IMR-90 (cell line): Measurements from ENCODE around the gene DNASE1L1.

Source experiments
- BHLHE40 ChIP-seq: fragments of 150-350 bp; IDR thresholded peaks from 2 replicates; pipeline ENCODE4 v1.6.1; 2016; ENCODE audit warnings: mild to moderate bottlenecking, low read depth, low read length
- RAD21 ChIP-seq: IDR thresholded peaks from 2 replicates; pipeline ENCODE4 v1.6.1; 2012; ENCODE audit warnings: low read length, improper control_type of control experiment
- TF ChIP-seq, protein P1 (sequence below): conservative IDR thresholded peaks from 2 replicates; pipeline ENCODE4 v1.5.1; 2012; ENCODE audit warnings: mild to moderate bottlenecking, low read depth, low read length, improper control_type of control experiment

DNA sequence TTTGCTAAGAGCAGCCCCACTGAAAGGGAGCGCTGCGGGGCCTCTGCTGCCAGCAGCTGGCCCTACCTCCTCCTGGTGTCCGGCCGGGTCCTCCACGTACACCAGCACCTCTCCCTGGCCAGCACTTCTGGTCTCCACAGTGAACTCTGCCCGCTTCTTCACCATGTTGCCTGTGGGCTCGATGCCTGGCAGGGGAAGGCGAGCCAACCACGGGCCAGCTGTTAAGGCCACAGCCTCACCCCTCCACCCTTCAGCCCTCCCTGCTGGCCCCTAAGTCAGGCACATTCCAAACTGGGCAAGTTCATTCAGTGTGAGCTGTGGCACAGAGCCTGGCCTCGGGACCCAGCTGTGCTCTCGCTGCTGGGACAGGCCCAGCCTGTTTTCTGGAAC lies 42.4 kb downstream of the DNASE1L1 start:
- TF ChIP-seq, protein P1, sequence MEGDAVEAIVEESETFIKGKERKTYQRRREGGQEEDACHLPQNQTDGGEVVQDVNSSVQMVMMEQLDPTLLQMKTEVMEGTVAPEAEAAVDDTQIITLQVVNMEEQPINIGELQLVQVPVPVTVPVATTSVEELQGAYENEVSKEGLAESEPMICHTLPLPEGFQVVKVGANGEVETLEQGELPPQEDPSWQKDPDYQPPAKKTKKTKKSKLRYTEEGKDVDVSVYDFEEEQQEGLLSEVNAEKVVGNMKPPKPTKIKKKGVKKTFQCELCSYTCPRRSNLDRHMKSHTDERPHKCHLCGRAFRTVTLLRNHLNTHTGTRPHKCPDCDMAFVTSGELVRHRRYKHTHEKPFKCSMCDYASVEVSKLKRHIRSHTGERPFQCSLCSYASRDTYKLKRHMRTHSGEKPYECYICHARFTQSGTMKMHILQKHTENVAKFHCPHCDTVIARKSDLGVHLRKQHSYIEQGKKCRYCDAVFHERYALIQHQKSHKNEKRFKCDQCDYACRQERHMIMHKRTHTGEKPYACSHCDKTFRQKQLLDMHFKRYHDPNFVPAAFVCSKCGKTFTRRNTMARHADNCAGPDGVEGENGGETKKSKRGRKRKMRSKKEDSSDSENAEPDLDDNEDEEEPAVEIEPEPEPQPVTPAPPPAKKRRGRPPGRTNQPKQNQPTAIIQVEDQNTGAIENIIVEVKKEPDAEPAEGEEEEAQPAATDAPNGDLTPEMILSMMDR, result no peak
- TF ChIP-seq RAD21 (no peak), BHLHE40 (no peak)
